ENCODE results near the gene ICA1.
"Not testable (repeated sequence)": the region's sequence is repeated elsewhere in the genome, so short reads cannot be mapped to it uniquely, and the experiment has no call there.

ICA1 gene

DNA sequence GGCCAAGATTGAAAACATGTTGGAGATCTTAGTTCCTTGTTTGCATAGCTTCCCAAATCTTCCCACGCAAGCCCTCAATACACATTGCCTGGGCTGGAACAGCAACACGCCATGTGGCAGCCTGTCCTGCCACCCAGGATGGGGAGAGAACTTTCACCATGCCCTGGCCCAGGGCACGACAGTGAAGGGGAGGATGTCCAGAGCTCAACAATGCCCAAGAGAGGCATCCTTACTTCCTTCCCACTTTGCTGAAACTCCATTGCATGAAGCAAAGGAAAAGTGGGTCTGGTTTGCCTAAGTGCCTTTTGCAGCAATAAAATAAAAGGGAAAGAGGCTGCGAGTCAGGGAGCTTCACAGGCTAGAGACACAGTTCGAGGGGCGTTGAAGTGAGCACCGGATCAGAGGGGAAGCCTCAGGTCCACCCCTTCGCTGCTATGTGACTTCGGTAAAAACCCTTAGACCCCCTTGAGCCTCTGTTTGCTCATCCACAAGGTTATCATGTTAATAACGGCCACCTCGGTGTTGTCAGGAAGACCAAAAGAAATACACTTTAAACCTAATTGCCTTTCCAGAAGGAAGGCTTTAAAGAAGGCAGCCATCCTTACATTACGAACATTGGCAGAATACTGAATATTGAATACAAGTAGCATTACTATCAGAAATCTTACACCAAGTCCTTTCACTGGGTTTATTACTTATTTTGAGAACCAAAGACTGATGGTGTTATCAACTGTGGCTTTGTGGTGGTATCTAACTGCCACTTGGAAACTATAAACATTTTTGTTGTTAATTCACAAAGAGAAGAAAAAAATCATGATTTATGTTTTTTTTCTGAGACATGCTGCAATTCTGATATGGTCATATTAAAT, 133.3 kb downstream of the ICA1 start:
- DNase-seq = no peak

DNA sequence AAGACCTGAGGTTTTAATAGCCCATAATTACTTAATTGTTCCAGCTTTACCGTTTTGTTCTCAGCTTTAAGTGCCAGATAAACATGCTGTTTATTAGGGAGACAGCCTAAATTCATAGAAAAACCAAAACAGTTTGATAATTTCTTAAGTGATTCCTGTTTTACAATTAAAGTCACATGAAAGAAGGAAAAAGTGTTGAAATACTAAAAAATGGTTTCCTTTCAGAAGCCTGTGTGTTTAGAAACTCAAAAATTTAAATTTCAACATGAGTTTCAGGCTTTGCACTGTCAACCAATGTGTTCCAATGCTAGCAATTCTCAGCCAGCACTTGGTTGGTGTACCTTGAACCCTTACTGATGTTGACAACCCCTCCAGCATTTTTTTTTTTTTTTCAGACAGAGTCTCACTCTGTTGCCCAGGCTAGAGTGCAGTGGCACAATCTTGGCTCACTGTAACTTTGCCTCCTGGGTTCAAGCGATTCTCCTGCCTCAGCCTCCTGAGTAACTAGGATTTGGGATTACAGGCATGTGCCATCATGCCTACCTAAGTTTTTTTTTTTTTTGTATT, 135.3 kb downstream of the ICA1 start:
- no peak for DNase-seq

DNA sequence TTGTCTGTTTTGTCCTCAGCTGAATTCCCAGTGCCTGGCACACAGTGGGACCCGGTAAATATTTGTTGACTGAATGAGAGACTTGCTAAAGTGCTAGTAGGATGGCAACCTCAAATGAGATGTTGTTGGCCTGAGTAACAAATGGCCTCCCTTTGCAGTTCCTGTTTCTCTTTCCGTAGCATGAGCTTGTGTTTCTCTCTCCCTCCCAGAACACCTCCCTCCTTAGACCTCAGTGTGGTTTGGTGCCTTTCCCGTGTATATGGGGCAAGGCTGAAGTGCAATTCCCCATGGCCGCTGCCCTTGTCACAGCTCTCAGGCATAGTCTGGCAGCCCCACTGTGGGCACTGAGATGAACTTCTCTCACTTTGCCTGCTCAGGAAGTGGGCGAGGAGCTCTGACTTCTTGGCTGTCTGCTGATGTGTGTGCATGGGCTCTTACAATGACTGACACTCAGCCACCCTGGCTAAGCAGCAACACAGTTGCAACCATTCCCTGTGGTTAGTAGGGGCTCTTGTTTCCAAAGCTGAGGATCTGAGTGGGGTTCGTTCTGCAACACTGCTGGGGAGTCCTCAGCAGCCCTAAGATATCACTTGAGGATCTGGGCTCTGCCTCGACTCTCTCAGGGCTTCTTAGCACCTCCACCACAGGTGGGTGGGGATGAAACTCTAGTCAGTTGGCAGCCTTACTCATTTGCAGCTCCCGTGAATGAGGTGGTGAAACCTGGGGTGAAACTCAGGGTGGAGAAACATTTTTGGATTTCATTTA, 136.1 kb downstream of the ICA1 start:
- no peak for DNase-seq

DNA sequence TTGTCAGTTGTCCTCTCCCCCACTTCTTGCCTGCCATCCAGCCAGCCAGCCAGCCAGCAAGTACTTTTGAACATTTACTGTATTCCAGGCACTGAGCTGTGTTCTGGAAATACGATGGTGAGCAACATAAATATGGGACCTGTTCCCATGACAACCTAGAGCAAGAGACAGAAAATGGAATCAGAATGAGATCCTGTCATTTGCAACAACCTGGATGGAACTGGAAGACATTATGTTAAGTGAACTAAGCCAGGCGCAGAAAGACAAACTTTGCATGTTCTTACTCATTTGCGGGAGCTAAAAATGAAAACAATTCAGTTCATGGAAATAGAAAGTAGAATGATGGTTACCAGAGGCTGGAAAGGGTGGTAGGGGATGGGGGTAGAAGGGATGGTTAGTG, 140.7 kb downstream of the ICA1 start:
- DNase-seq = no peak

DNA sequence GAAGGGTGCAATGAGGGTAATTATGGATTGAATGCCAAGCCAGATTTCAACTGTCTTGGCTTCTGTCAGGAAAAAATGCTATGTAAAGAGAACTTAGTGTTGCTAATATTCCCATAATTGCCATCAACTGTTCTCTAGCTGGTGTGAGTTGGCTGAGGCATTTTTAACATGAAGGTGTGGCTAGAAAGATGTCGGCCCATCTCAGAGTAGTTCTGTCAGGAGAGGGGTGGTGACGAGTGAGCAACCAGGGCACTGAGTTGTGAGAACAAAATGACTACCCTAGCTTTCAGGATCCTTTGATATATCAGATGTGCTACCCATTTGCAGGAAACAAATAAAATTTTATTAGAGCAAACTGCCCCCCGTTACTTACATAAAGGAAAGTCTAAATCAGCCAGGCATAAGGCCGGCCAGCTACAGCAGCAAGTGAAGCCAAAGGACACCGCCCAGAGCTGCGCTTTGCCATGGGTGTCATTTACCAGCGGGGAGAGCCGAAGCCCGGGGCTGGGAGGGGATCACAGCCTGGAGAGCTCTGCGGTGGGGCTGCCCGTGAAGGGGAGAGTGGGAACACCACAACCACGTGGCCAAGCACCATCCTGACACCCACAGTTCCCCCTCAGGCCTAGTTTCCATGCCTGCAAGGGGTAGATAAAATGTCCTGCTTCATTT, 141.4 kb downstream of the ICA1 start:
- no peak for DNase-seq

DNA sequence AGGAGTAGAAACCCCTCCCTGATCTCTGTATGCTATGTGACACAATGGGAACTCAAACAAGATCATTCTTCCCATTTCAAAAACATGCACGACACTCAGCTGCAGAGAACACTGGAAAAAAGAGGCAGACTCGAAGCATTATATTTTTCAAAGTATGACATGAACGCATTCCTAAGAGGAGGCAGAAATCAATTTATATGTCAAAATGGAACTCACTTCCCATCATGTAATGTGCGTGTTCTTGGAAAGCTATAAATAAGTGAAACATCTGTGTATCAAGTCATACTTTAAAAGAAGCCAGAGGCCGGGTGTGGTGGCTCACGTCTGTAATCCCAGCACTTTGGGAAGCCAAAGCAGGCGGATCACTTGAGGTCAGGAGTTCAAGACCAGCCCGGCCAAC, 142.7 kb downstream of the ICA1 start:
- no peak for DNase-seq

DNA sequence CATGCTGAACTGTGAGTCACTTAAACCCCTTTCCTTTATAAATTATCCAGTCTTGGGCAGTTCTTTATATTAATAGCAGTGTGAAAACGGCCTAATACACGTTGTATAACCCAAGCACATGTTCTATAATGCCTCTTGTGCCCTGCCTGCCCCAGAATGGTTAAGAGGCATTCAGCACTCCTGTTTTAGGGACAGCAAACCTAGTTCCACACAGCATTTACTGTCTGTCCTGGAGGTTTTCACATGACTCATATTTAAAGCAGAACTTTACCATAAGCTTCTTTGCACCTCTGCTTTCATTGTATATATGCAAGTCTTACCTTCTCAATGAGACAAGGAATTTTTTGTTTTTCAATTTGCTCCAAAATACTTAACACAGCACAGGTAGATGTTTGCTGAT, 144.8 kb downstream of the ICA1 start:
- no peak for DNase-seq

DNA sequence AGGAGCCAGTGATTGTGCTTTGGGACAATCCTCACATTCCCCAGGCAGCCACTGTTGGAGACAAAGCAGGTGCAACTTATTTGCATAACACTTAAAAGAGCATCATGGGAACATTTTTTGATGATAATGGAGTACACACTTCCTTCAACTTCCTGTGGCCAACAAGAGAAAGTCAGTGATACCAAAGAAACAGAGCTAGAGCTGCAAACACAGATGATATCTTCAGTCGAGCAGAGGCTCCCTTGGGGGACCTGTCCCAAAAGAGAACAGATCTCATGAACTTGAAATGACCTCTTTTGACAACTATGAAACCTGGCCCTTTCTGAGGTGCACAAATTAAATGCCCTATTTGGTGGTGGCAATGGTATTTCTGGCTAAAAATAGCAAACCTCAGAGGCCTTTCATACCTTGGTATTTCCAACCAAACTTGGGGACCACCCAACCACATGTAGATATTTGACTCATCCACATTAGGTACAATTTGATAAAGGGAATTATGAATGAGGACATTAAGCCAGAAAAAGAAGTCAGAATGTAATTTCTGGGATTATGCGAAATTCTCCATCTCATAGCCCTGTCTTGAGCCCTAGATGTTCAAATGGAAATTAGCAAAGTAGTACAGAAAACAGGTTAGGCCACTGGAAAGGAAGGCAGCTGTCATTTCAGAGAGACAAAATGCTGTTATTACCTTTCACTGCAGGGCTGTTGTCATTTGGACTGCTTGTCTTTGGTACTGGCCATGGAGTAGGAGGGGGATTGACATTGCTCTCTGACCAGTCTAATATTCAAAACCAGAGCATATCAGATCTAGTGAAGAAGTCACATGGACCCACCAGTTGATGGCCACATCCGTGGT, 146.2 kb downstream of the ICA1 start:
- DNase-seq = no peak

DNA sequence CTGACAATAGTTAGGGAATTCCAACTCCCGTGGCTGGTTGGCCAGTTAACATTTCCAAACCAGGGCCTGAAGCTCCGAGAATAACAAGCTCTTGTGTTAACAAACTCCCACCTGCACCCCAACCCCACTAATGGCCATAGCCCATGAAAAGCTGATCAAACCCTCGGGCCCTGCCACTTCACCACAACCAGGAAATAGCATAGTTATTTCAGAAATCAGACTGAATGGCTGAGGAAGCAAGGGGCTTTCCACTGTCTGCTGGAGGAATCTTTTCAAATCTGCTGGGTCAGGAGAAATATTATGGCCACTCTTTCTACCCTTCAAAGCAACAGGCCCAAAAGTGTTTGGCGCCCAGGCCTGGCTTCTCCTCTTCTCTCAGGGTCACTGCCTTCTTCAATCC, 147.8 kb downstream of the ICA1 start:
- DNase-seq = no peak

DNA sequence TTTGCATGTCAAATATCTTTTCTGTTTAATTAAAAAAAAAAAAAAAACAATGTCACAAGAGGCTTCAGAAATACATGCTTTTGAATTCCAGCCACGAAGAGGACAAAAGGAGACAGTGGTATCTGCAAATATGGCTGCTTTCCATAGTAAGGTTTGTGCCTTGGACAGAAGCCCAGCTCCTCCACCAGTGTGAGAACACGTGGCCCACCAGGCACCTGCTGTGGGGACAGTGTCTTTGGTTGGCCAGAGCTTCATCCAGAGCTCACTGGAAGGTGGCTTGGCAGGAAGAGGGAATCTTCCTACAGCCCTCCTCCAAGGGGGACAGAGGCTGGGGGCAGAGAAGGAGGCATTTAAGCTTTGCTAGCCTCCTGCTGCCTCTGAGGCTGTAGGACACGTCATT, 148.8 kb downstream of the ICA1 start:
- no peak for DNase-seq

DNA sequence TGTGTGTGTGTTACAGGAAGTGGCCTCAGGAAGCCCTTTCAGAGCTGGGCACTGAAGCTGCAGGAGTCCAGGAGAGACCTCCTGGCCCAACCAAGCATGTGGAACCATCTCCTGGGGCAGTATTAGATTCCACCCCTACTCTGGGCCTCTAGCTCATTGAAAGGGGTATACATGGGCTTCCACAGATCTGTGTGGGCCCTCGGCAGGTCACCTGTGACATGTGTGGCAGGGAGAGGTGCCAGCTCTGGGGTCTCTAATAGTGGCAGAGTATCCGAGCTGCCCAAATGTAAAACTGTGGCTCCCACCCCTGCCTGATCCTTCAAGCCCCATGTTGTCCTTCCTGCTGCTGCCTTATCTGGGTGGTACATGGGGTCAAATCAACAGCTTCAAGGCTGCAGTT, 149.3 kb downstream of the ICA1 start:
- DNase-seq = no peak

DNA sequence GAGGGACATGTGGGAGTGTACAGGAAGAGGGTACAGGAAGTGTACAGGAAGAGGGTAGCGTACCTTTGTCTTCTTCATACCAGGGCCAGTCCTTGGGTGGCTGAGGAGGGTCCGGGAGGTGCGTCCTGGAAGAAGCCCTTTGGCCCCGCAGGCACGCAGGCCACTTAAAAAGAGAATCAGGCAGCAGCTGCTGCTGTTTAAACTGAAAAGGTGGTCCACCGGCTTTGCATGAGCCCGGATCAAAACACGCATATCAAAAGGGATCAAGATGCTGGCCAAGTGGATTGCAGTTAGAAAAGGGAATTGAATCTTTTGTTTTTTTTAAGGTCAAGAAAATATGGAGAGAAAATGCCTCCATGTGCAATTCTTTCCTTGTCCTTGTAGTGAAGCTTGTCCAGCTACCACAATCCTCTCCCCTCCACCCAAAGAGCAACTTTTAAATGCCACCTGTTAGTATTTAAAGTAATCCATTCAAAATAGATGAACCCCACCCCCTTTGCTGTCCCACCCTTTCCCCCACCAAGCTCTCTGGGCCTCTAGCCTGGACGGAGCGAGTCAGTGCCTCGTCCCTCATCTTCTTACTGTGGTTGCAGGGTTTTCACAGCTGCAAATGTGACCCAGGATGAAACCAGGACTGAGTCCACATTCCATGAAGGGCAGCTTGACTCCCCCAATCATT, 150.5 kb downstream of the ICA1 start:
- DNase-seq = no peak

DNA sequence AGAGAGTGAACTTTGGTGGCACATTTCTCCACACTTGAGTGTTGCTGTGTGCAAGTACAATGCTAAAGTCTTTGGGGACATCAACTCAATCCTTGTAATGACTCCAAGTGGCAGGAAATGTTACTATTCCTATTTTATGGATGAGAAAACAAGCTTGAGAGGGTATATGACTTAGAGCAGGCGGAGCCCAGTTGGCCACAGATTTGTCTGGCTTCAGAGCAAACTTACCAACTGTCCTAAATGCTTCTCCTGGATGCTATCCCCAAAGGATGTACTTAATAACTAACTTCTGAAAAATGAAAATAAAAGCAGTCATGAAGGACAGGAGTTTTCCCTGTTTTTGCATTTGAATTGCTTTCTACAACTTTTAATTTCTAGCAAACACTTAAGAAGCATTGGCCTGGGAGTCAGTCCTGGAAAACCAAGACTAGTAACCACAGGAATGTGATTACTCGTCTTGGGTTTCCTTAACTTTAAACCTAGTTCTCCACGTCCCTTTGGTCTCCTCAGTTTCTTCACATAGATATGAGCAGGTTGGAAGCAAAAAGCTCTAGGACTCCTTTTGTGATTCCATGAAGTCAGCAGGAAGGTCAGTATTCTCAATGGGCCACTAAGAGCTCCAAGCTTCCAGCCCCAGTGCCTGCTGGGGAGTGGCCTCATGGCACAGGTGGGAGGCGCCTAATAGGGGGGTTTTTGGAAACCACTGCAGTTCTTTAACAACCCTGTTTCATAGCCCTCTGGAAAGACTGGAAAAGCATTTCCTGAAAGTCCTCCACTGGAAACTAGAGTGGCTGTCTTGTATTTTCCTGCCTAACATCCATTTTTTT, 152.6 kb downstream of the ICA1 start:
- no peak for DNase-seq

DNA sequence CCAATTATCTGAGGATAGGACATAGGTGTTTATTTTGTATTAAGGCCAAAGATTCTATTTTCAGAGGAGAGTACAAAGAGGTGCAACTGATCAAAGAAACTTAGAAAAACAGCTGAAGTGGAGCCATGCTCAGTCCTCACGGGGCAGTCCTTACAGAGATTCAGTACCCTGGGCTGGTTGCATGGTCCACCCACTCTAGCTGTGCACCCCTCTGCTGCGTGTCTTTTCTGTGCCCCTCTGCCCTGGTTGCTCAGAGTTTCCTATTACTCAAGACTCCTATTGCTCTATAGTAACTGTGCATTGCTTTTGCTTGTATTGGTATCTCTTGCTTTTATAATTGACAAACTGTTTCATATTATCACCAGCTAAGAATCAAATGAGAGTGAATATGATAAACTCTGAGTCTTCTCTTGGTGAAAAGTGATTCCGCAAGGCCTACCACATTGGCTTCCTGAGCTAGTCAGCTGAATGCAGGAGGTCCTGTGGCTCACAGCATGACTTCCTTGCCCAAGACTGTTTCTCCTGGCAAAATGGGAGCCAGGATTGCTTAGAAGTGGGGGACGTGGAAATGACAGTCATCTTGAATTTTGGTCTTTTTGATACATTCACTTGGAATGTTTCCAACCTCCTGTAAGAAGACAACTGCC, 156.4 kb downstream of the ICA1 start:
- no peak for DNase-seq

DNA sequence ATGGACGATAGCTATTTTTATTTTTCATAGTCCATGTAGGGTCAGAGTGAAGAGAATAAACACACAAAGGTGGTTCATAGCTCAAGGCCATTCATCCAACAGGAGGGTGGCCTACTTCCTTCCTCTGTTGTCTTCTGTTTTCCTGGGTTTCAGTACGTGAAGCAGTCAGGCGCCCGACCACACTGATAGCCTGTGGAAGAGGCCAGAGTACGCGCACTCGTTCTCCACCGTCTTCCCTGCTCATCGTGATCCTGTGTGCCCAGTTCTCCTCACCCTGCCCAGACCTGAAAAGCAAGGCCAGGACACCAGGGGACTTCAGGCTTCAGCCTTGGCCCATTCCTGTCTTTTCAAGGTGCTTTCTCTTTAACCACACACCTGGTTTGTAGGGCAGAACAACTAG, 158.7 kb downstream of the ICA1 start:
- no peak for DNase-seq

DNA sequence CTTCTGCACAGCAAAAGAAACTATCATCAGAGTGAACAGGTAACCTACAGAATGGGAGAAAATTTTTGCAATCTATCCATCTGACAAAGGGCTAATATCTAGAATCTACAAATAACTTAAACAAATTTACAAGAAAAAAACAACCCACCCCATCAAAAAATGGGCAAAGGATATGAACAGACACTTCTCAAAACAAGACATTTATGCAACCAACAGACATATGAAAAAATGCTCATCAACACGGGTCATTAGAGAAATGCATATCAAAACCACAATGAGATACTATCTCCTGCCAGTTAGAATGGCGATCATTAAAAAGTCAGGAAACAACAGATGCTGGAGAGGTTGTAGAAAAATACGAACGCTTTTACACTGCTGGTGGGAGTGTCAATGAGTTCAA, 160.7 kb downstream of the ICA1 start:
- DNase-seq = not testable (repeated sequence)

DNA sequence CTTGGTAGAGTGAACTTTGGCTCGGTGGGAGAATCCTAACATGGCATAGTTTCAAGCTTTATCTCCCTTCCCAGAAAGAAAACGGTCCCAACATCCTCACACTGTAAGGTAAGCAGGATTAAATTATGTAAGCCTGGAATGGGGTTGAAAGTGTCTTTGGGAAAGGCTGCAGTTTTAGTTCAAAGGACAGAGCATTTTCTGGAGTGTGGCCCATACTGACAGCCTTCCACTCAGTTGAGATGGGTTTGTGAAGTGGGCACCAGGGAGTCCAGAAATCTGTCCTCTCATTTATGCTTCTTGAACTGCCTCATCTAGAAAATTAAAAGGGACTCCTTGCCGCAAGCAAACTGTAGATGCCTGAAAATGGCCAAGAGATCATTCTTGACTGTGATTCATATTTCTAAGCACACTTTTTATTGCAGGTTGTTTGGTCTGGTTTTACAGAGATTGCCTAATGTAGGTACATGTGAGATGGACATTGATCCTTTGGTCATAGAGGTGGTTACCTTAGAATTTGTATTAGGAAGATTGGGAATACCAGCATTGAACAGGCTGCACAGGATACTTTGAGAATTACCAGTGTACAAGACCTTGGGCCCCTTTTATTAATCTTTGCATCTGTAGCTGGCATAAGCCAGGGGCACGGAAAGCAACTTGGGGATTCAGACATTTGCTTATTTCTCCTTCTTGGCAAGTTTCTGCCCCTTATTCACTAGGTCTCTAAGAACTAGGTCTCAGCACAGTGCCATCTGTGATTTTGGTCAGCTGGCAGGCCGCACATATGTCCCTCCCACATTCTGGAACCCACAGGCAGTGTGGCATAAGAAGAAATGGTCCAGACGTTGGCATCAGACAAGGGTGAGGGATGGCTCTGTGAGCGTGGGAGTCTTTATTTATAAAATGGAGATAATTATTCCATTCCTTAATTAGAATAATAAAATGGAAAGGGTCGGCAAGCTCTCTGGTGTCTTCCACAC, 167.5 kb downstream of the ICA1 start:
- DNase-seq = no peak

DNA sequence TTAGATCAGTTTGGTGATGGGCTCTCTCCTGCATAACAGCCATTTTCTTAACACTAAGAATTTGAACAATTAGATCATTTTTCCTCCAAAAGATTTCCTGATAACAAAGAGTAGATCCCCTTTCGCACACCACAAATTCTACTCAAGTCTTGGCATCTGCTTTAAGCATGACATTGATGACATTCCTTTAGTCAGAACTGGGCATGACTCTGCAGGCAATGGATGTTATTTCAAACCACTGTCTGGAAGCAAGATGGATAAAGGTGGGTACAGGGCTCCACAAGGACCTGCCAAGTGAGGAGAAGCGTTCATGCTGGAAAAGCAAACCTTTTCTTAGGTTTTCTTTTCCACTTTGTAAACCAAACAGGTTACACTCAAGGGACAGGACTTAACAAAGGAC, 169.8 kb downstream of the ICA1 start:
- no peak for DNase-seq
